HepG2 (cell line): ENCODE data around the gene TP53TG5. TPM values are rescaled to one million over a fixed set of nuclear protein-coding genes. Genes with fewer than 3 reads are reported as not detected.
A peak's percentile ranks its signal among the peaks of the same experiment; 100 is the strongest.

Experiments
- CBX2 ChIP-seq, 2 experiments: fragments of 200-600 bp in 1 of 2; sonication (generic); formaldehyde crosslinking in 1 of 2; IDR thresholded peaks; 2 replicates each; pipeline versions ENCODE4 v1.7.0 to v1.8.1; 2018 to 2022; ENCODE audit warnings: low read depth in 2 of 2, low read length in 1 of 2, mild to moderate bottlenecking in 1 of 2, missing genetic modification reagents in 1 of 2
- CENPT ChIP-seq: sonication (generic); formaldehyde crosslinking; IDR thresholded peaks from 2 replicates; pipeline ENCODE4 v1.8.0; 2022; ENCODE audit warnings: low read depth, mild to moderate bottlenecking, moderate library complexity, missing genetic modification reagents
- EHMT2 ChIP-seq: fragments of 200-600 bp; sonication (generic); IDR thresholded peaks from 2 replicates; pipeline ENCODE4 v1.7.0; 2017; ENCODE audit warnings: antibody characterized with exemption, low read depth, low read length, borderline replicate concordance
- FOXC1 ChIP-seq: sonication (generic); formaldehyde crosslinking; IDR thresholded peaks from 2 replicates; pipeline ENCODE4 v1.8.0; 2022; ENCODE audit warnings: mild to moderate bottlenecking, missing genetic modification reagents, borderline replicate concordance
- GPBP1L1 ChIP-seq: sonication (generic); formaldehyde crosslinking; IDR thresholded peaks from 2 replicates; pipeline ENCODE4 v1.5.0; 2020; ENCODE audit warnings: mild to moderate bottlenecking, missing genetic modification reagents
- HNRNPL ChIP-seq: fragments of 200-400 bp; formaldehyde crosslinking; IDR thresholded peaks from 2 replicates; pipeline ENCODE4 v1.6.1; 2017; ENCODE audit warnings: mild to moderate bottlenecking, low read depth, low read length
- JUND ChIP-seq: sonication (generic); formaldehyde crosslinking; IDR thresholded peaks from 2 replicates; pipeline ENCODE4 v1.8.0; 2022; ENCODE audit warnings: mild to moderate bottlenecking, missing genetic modification reagents
- KDM3A ChIP-seq: IDR thresholded peaks from 2 replicates; pipeline ENCODE4 v1.6.1; 2018; ENCODE audit warnings: low read depth, missing compliant biosample characterization
- NONO ChIP-seq, 2 experiments: fragments of 450-650 bp in 1 of 2; sonication (generic) in 1 of 2; formaldehyde crosslinking in 1 of 2; IDR thresholded peaks in 1 of 2; conservative IDR thresholded peaks in 1 of 2; 2 replicates each; pipeline versions ENCODE4 v1.6.1 to v1.8.0; 2017 to 2022; ENCODE audit warnings: mild to moderate bottlenecking in 1 of 2, missing genetic modification reagents in 1 of 2, moderate library complexity in 1 of 2
- NRL ChIP-seq: sonication (generic); formaldehyde crosslinking; IDR thresholded peaks from 2 replicates; pipeline ENCODE4 v1.5.0; 2020; ENCODE audit warnings: missing genetic modification reagents, mild to moderate bottlenecking, moderate library complexity, borderline replicate concordance
- TBP ChIP-seq: sonication (generic); formaldehyde crosslinking; IDR thresholded peaks from 2 replicates; pipeline ENCODE4 v1.5.0; 2020; ENCODE audit warnings: missing genetic modification reagents
- TRAFD1 ChIP-seq: sonication (generic); formaldehyde crosslinking; IDR thresholded peaks from 2 replicates; pipeline ENCODE4 v1.5.1; 2020; ENCODE audit warnings: missing genetic modification reagents, mild to moderate bottlenecking, borderline replicate concordance
- ZFP36 ChIP-seq: fragments of 150-350 bp; IDR thresholded peaks from 2 replicates; pipeline ENCODE4 v1.6.1; 2018; ENCODE audit warnings: borderline replicate concordance, low read length, low read depth; ENCODE audit not compliant: partially characterized antibody
- ZNF101 ChIP-seq: sonication (generic); formaldehyde crosslinking; IDR thresholded peaks from 2 replicates; pipeline ENCODE4 v1.4.0; 2020; ENCODE audit warnings: mild to moderate bottlenecking, low read depth, missing genetic modification reagents, borderline replicate concordance
- ZNF713 ChIP-seq: sonication (generic); formaldehyde crosslinking; IDR thresholded peaks from 2 replicates; pipeline ENCODE4 v1.4.0; 2020; ENCODE audit warnings: mild to moderate bottlenecking, missing genetic modification reagents
- polyA plus RNA-seq, 8 experiments: library from polyadenylated mRNA; depleted of rRNA in 3 of 8; stranded (reverse) in 7 of 8; unstranded in 1 of 8; fragments of >200 nt; fragmentation: Illumina TruSeq in 4 of 8; extraction: Trizol in 4 of 8; gene quantifications; 2 replicates each; pipeline versions ENCODE4 v1.2.1 to v1.2.3, GENCODE V29; 2011 to 2016; ENCODE audit warnings: low read depth in 4 of 8, missing spikeins in 1 of 8, mixed read lengths in 1 of 8; ENCODE audit not compliant: insufficient read depth in 1 of 8
- total RNA-seq, 5 experiments: library from RNA; depleted of rRNA; stranded (reverse); fragments of >200 nt; fragmentation: Illumina TruSeq; extraction: Trizol; gene quantifications; 2 replicates each; pipeline ENCODE4 v1.2.3, GENCODE V29; 2016; ENCODE audit warnings: low read depth in 1 of 5
- TF ChIP-seq, protein P1 (sequence below): sonication (generic); IDR thresholded peaks from 2 replicates; pipeline ENCODE4 v1.6.1; 2016; ENCODE audit warnings: low read depth, borderline replicate concordance
- TF ChIP-seq, protein P2 (sequence below): IDR thresholded peaks from 2 replicates; pipeline ENCODE4 v1.6.1; 2016; ENCODE audit warnings: missing compliant biosample characterization, missing genetic modification reagents, borderline replicate concordance
- TF ChIP-seq, protein P3 (sequence below): sonication (generic); formaldehyde crosslinking; IDR thresholded peaks from 2 replicates; pipeline ENCODE4 v1.4.0; 2020; ENCODE audit warnings: missing genetic modification reagents, borderline replicate concordance
- TF ChIP-seq, protein P4 (sequence below): sonication (generic); formaldehyde crosslinking; IDR thresholded peaks from 2 replicates; pipeline ENCODE4 v1.9.0; 2022; ENCODE audit warnings: missing genetic modification reagents, mild to moderate bottlenecking, borderline replicate concordance

Gene TP53TG5
- total and polyA plus RNA-seq, 2 of the 13 experiments (the other 11 are each of a cell fraction or from before 2014, with no cell fraction given): 0.11 TPM; not detected in 1

DNA sequence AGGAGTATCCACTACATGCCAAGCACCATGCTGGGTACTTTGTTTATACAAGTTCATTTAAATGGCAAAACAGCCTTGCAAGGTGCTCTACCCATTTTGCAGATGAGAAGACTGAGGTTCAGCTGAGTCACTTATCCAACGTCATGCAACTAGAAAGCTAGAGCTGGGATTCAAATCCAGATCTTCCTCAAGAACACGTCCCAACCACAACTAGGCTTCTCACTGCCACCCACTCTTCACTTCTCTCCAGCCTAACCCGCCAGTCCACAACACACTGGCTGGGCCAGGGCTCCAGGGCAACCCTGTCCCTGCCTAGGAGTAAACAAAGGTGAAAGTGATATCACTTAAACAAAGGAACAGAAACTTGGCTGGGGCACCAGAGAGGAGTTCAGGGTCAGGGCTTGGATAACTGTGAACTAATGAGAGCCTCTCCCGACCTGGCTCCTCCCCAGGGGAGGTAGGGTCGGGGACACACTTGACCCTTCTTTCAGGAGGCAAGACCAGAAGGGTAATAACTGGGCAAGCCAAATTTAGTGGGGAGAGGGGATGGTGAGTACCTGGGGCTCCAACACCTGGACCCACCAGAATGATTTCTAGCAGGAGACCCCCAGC, 37.8 kb downstream of the TP53TG5 start (continued):
- TF ChIP-seq KDM3A (CRISPR knock-in tag) (no peak; the same call in 1 of the 2 replicates), JUND (CRISPR knock-in tag) (no peak; the same call in 1 of the 2 replicates), CENPT (no peak), FOXC1 (CRISPR knock-in tag) (no peak), NRL (CRISPR knock-in tag) (peak; percentile 63; the same call in 1 of the 2 replicates), ZNF713 (no peak), HNRNPL (no peak), TBP (CRISPR knock-in tag) (no peak), TRAFD1 (CRISPR knock-in tag) (peak; percentile 29; the same call in 1 of the 2 replicates), ZFP36 (no peak), NONO (IDR thresholded peaks at IDR 0.05) (no peak), NONO (CRISPR knock-in tag; conservative IDR thresholded peaks at IDR 0.05) (peak; percentile 46; the same call in 1 of the 2 replicates), EHMT2 (peak; percentile 36; the same call in 1 of the 2 replicates), GPBP1L1 (CRISPR knock-in tag) (no peak), CBX2 (IDR thresholded peaks at IDR 0.05; ENCODE audit: low read depth, low read length) (no peak), CBX2 (CRISPR knock-in tag; IDR thresholded peaks at IDR 0.05; ENCODE audit: low read depth) (no peak), ZNF101 (no peak)
- TF ChIP-seq, protein P1, sequence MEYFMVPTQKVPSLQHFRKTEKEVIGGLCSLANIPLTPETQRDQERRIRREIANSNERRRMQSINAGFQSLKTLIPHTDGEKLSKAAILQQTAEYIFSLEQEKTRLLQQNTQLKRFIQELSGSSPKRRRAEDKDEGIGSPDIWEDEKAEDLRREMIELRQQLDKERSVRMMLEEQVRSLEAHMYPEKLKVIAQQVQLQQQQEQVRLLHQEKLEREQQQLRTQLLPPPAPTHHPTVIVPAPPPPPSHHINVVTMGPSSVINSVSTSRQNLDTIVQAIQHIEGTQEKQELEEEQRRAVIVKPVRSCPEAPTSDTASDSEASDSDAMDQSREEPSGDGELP: no peak; the same call in 1 of the 2 replicates
- TF ChIP-seq, protein P2, sequence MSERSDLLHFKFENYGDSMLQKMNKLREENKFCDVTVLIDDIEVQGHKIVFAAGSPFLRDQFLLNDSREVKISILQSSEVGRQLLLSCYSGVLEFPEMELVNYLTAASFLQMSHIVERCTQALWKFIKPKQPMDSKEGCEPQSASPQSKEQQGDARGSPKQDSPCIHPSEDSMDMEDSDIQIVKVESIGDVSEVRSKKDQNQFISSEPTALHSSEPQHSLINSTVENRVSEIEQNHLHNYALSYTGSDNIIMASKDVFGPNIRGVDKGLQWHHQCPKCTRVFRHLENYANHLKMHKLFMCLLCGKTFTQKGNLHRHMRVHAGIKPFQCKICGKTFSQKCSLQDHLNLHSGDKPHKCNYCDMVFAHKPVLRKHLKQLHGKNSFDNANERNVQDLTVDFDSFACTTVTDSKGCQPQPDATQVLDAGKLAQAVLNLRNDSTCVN (CRISPR knock-in tag): no peak
- TF ChIP-seq, protein P3, sequence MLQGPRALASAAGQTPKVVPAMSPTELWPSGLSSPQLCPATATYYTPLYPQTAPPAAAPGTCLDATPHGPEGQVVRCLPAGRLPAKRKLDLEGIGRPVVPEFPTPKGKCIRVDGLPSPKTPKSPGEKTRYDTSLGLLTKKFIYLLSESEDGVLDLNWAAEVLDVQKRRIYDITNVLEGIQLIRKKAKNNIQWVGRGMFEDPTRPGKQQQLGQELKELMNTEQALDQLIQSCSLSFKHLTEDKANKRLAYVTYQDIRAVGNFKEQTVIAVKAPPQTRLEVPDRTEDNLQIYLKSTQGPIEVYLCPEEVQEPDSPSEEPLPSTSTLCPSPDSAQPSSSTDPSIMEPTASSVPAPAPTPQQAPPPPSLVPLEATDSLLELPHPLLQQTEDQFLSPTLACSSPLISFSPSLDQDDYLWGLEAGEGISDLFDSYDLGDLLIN (CRISPR knock-in tag): no peak
- TF ChIP-seq, protein P4, sequence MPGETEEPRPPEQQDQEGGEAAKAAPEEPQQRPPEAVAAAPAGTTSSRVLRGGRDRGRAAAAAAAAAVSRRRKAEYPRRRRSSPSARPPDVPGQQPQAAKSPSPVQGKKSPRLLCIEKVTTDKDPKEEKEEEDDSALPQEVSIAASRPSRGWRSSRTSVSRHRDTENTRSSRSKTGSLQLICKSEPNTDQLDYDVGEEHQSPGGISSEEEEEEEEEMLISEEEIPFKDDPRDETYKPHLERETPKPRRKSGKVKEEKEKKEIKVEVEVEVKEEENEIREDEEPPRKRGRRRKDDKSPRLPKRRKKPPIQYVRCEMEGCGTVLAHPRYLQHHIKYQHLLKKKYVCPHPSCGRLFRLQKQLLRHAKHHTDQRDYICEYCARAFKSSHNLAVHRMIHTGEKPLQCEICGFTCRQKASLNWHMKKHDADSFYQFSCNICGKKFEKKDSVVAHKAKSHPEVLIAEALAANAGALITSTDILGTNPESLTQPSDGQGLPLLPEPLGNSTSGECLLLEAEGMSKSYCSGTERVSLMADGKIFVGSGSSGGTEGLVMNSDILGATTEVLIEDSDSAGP: no peak
